ENCODE results near the gene EEF2. TPM values are rescaled to one million over a fixed set of nuclear protein-coding genes. Genes with fewer than 3 reads are reported as not detected.

Gene EEF2
- total RNA-seq, 1 experiment from 2014 or later: 3,615 TPM

DNA sequence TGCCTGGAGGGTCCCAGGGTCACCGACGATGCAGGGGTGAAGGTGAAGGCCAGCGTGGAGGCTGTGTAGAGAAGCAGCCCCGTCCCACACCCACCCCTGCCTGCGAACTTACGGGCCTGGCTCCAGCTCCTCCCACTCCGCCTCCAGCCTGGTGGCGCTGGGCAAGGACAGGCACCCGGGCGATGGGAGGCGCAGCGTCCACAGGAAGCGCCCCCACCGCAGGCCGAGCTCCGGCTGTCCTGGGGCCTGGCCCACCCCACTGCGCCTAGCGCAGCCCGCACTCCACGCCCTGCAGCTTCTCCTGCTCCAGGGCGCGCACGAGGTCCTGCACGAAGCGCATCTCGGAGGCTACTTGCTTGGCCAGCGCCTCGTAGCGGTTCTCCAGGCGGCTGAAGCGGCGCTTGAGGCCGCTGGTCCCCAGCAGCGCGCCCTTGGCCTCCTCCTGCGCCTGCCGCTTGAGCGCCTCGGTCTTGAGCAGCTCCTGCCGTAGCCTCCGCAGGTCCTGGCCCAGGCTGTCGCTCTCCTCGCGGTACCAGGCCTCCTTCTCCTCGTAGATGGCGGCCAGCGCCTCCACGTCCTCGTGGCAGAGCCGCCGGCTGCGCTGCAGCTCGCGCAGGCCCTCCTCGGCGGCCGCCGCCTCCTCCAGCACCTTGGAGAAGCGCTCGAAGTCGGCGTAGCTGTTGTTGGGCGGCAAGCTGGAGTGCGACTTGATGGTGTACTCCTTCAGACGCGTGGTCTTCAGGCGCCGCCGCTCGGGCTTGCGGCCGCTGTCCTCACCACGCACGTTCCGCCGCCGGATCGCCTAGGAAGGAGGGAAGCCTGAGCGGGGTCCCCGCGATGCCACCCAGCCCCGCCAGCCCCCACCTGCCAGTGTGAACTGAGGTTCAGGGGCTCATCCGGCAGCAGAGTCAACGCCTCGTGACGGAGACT is 26.2 kb downstream of the EEF2 start:
- H2AK5ac ChIP-seq (ENCODE audit: insufficient read length, low read length): no peak overlapping the region
- no peak overlapping the region for H3K4ac ChIP-seq (ENCODE audit: low read depth, low read length)
- no peaks in the 10 kb centered on the region for H3K23me2 ChIP-seq (ENCODE audit: insufficient read length, low read depth, low read length, poor library complexity, severe bottlenecking)
- H4K8ac ChIP-seq (replicated peaks; ENCODE audit: insufficient read length, low read depth, low read length): no peak overlapping the region
- H2BK20ac ChIP-seq (ENCODE audit: low read depth, low read length, poor library complexity, severe bottlenecking): no peak overlapping the region
- H4K5ac ChIP-seq (ENCODE audit: insufficient read length, low read depth, low read length): no peak overlapping the region
- H3K27me3 ChIP-seq (ENCODE audit: insufficient read depth, low read length): no peaks in the 10 kb centered on the region
- no peak overlapping the region for H2BK15ac ChIP-seq (ENCODE audit: low read depth, low read length)
- DNase-seq: peak; percentile 33
- H3K9ac ChIP-seq (ENCODE audit: extremely low read depth, insufficient read length, low read length): no peak overlapping the region
- H4K20me1 ChIP-seq (ENCODE audit: control insufficient read depth, insufficient read depth, insufficient read length): no peaks in the 10 kb centered on the region
- no peaks in the 10 kb centered on the region for H3K4me1 ChIP-seq (ENCODE audit: insufficient read depth, low read length)
- Mint-ChIP-seq H3K36me3 (ENCODE audit: insufficient read depth in 1 of 3, low read depth in 3 of 3) (peaks cover 19 to 52% (median 40%) of the 10 kb centered on the region in 3 experiments; a peak in 6 of 7 replicates), H3K4me3 (no peak overlapping the region), H3K9me3 (no peaks in the 10 kb centered on the region), H3K27ac (no peak overlapping the region), H3K4me1 (no peaks in the 10 kb centered on the region), H3K27me3 (ENCODE audit: low read depth) (no peaks in the 10 kb centered on the region)
- H2BK12ac ChIP-seq (ENCODE audit: insufficient read length, low read depth, low read length): no peak overlapping the region
- no peak overlapping the region for H3K23ac ChIP-seq (ENCODE audit: insufficient read length, low read depth, low read length)
- TF ChIP-seq, protein P1, sequence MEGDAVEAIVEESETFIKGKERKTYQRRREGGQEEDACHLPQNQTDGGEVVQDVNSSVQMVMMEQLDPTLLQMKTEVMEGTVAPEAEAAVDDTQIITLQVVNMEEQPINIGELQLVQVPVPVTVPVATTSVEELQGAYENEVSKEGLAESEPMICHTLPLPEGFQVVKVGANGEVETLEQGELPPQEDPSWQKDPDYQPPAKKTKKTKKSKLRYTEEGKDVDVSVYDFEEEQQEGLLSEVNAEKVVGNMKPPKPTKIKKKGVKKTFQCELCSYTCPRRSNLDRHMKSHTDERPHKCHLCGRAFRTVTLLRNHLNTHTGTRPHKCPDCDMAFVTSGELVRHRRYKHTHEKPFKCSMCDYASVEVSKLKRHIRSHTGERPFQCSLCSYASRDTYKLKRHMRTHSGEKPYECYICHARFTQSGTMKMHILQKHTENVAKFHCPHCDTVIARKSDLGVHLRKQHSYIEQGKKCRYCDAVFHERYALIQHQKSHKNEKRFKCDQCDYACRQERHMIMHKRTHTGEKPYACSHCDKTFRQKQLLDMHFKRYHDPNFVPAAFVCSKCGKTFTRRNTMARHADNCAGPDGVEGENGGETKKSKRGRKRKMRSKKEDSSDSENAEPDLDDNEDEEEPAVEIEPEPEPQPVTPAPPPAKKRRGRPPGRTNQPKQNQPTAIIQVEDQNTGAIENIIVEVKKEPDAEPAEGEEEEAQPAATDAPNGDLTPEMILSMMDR (conservative IDR thresholded peaks at IDR 0.05): no peak
- no peaks in the 10 kb centered on the region for H3K79me1 ChIP-seq (ENCODE audit: insufficient read depth, low read depth, low read length, poor library complexity, severe bottlenecking)
- WGBS (ENCODE audit: extremely low coverage, insufficient read length, low lambda C conversion rate): no CpG with 5 or more reads among the region's 86 CpGs
- H3T11ph ChIP-seq (ENCODE audit: low read length): no peak overlapping the region
- no peaks in the 10 kb centered on the region for H3K9me3 ChIP-seq (ENCODE audit: control insufficient read depth, low read depth, low read length)
- no peak overlapping the region for H4K91ac ChIP-seq (ENCODE audit: insufficient read length, low read depth, low read length)
- no peak overlapping the region for H2BK120ac ChIP-seq (ENCODE audit: low read depth, low read length, poor library complexity, severe bottlenecking)
- no peak overlapping the region for H2AFZ ChIP-seq (ENCODE audit: low read length)
- H3K4me2 ChIP-seq (ENCODE audit: insufficient read depth, insufficient read length, low read length): no peak overlapping the region
- H3K27ac ChIP-seq (ENCODE audit: insufficient read length, low read depth, low read length): no peak overlapping the region
- no peak overlapping the region for H3K18ac ChIP-seq (ENCODE audit: insufficient read length, low read depth, low read length)
- H3K14ac ChIP-seq (ENCODE audit: insufficient read depth, low read length): no peak overlapping the region
- no peaks in the 10 kb centered on the region for H3K79me2 ChIP-seq (ENCODE audit: insufficient read depth, low read length)
- H2BK5ac ChIP-seq (ENCODE audit: insufficient read length, low read length): no peak overlapping the region
- H3K56ac ChIP-seq (ENCODE audit: insufficient read length, low read depth, low read length): no peak overlapping the region

Measured in H9 (cell line).